Left kidney (tissue), 2 donors: ENCODE data around the gene HUNK. TPM values are rescaled to one million over a fixed set of nuclear protein-coding genes. Genes with fewer than 3 reads are reported as not detected.
A peak's percentile ranks its signal among the peaks of the same experiment; 100 is the strongest.

ENCODE experiments used
- DNase-seq: peaks from one replicate; pipeline ENCODE4 v3.0.0-alpha.2; 2013
- polyA plus RNA-seq: library from polyadenylated mRNA; unstranded; fragments of 120-200 nt; gene quantifications from one replicate; pipeline ENCODE4 v1.2.1, GENCODE V29; 2013; ENCODE audit not compliant: insufficient read length

Gene HUNK
- polyA plus RNA-seq, 1 donor: 18.1 TPM

- DNase-seq: no peak
Observed at GRCh38 chr21:31895077-31895835, 22.4 kb downstream of the HUNK start.

- no peak for DNase-seq
Observed at GRCh38 chr21:31896019-31896418, 23.2 kb downstream of the HUNK start.

GRCh38 chr21:31897311-31897710 lies 24.5 kb downstream of the HUNK start:
- no peak for DNase-seq

- no peak for DNase-seq
Observed at GRCh38 chr21:31898933-31899630, 26.3 kb downstream of the HUNK start.

GRCh38 chr21:31900121-31900895 lies 27.5 kb downstream of the HUNK start:
- DNase-seq: peak; percentile 61

GRCh38 chr21:31901315-31901714 lies 28.5 kb downstream of the HUNK start:
- no peak for DNase-seq

- no peak for DNase-seq
Observed at GRCh38 chr21:31902438-31902837, 29.6 kb downstream of the HUNK start.

- no peak for DNase-seq
Observed at GRCh38 chr21:31903896-31904295, 31.1 kb downstream of the HUNK start.

GRCh38 chr21:31905503-31906451 lies 33.0 kb downstream of the HUNK start:
- DNase-seq: peak; percentile 71

GRCh38 chr21:31908106-31909031 lies 35.5 kb downstream of the HUNK start:
- DNase-seq: no peak

- DNase-seq: no peak
Observed at GRCh38 chr21:31909153-31910073, 36.6 kb downstream of the HUNK start.

GRCh38 chr21:31910074-31910470 lies 37.3 kb downstream of the HUNK start:
- DNase-seq: no peak

- DNase-seq: no peak
Observed at GRCh38 chr21:31911138-31911907, 38.5 kb downstream of the HUNK start.

GRCh38 chr21:31912501-31912900 lies 39.7 kb downstream of the HUNK start:
- no peak for DNase-seq

GRCh38 chr21:31913182-31913608 lies 40.4 kb downstream of the HUNK start:
- no peak for DNase-seq

GRCh38 chr21:31914472-31914871 lies 41.7 kb downstream of the HUNK start:
- DNase-seq: no peak

- no peak for DNase-seq
Observed at GRCh38 chr21:31915566-31915965, 42.7 kb downstream of the HUNK start.

- no peak for DNase-seq
Observed at GRCh38 chr21:31917108-31917507, 44.3 kb downstream of the HUNK start.
